Skeletal muscle satellite cell (primary cell): Measurements from ENCODE around the gene ATOH7.

Experiments
- H3K27me3 ChIP-seq: 2 replicates; pipeline ENCODE4 v1.7.0; 2013; ENCODE audit warnings: low read length; ENCODE audit not compliant: control insufficient read depth, insufficient read depth
- H3K36me3 ChIP-seq: 2 replicates; pipeline ENCODE4 v1.7.0; 2013; ENCODE audit warnings: mild to moderate bottlenecking, control low read depth, low read length; ENCODE audit not compliant: insufficient read depth
- H3K4me1 ChIP-seq: 2 replicates; pipeline ENCODE4 v1.7.0; 2013; ENCODE audit warnings: low read length; ENCODE audit not compliant: control insufficient read depth, insufficient read depth
- H3K4me2 ChIP-seq: 2 replicates; pipeline ENCODE4 v1.7.0; 2013; ENCODE audit warnings: mild to moderate bottlenecking, low read length
- H3K4me3 ChIP-seq: 2 replicates; pipeline ENCODE4 v1.7.0; 2013; ENCODE audit warnings: low read length
- H3K9ac ChIP-seq: 2 replicates; pipeline ENCODE4 v1.7.0; 2013; ENCODE audit warnings: mild to moderate bottlenecking, low read depth, low read length, moderate library complexity
- H3K9me3 ChIP-seq: replicated peaks from 2 replicates; pipeline ENCODE4 v1.7.0; 2013; ENCODE audit warnings: mild to moderate bottlenecking, control low read depth, low read length

ATOH7 gene

DNA sequence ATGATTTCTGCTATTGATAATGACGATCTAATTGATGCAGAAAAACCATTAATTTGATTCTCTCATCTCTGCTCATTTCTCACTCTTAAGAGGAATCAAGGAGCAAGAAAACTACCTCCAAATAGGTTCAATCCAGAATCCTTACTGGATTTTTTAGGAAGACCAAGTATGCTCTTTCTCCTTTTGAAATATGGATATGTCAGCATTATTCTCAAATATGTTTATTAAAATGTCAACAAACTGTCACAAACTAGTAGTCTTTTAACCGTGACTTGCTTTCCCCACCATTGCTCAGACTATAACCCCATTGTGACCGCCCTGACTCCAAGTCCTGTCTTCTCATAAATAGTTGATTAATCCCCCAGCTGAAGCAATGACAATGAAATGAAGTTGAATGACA, 1.1 kb upstream of the ATOH7 start:
- no peaks in the 10 kb centered on the region for H3K9me3 ChIP-seq
- peaks cover 3% of the 10 kb centered on the region for H3K27me3 ChIP-seq
- H3K36me3 ChIP-seq = no peaks in the 10 kb centered on the region
- no peak overlapping the region for H3K4me2 ChIP-seq
- H3K4me3 ChIP-seq = no peak overlapping the region
- H3K9ac ChIP-seq = no peak overlapping the region
- peaks cover 11% of the 10 kb centered on the region for H3K4me1 ChIP-seq

DNA sequence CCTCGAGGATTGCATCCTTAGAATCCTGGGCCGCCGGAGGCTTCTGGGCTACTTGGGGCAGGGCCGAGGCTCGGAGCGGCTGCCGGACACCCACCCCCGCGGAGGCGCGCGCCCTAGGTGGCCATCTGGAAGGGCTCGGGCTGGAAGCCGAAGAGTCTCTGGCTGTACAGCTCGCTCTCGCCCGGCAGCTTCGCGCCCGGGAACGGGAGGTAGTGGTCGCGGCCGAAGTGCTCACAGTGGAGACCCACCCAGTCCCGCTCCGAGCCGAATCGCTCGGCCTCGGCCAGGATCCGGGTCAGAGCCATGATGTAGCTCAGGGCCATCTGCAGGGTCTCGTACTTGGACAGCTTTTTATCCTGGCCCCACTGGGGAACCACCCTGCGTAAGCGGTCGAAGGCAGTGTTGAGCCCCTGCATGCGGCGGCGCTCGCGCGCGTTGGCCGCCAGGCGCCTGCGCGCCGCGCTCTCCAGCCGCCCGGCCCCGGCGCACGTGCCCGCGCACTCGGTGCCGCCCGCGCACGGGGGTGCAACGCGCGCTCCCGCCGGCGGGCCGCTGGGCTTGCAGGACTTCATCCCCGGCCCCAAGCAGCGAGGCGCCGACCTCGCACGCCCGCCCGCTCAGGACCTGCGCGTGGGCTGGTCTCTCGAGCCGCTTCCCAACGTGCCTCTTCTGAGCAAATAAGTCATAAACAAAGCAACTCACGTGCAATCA, 652 bp downstream of the ATOH7 start:
- Histone ChIP-seq H3K9ac (peak overlapping the region; percentile 79), H3K9me3 (no peaks in the 10 kb centered on the region), H3K36me3 (no peaks in the 10 kb centered on the region), H3K27me3 (no peaks in the 10 kb centered on the region), H3K4me2 (peak overlapping the region; percentile 98), H3K4me1 (peaks cover 11% of the 10 kb centered on the region), H3K4me3 (peak overlapping the region; percentile 74)

- H3K4me1 ChIP-seq = peaks cover 11% of the 10 kb centered on the region
- H3K27me3 ChIP-seq = no peaks in the 10 kb centered on the region
- no peaks in the 10 kb centered on the region for H3K9me3 ChIP-seq
- no peak overlapping the region for H3K4me2 ChIP-seq
- no peak overlapping the region for H3K4me3 ChIP-seq
- H3K36me3 ChIP-seq = no peaks in the 10 kb centered on the region
- peak overlapping the region; percentile 79 for H3K9ac ChIP-seq
Measured at GRCh38 chr10:68230268-68230667, 1.6 kb downstream of the ATOH7 start.

- no peak overlapping the region for H3K4me3 ChIP-seq
- H3K4me2 ChIP-seq = no peak overlapping the region
- no peaks in the 10 kb centered on the region for H3K4me1 ChIP-seq
- H3K27me3 ChIP-seq = no peaks in the 10 kb centered on the region
- H3K36me3 ChIP-seq = no peaks in the 10 kb centered on the region
- H3K9ac ChIP-seq = no peak overlapping the region
- no peaks in the 10 kb centered on the region for H3K9me3 ChIP-seq
Measured at GRCh38 chr10:68224810-68225209, 7.1 kb downstream of the ATOH7 start.

DNA sequence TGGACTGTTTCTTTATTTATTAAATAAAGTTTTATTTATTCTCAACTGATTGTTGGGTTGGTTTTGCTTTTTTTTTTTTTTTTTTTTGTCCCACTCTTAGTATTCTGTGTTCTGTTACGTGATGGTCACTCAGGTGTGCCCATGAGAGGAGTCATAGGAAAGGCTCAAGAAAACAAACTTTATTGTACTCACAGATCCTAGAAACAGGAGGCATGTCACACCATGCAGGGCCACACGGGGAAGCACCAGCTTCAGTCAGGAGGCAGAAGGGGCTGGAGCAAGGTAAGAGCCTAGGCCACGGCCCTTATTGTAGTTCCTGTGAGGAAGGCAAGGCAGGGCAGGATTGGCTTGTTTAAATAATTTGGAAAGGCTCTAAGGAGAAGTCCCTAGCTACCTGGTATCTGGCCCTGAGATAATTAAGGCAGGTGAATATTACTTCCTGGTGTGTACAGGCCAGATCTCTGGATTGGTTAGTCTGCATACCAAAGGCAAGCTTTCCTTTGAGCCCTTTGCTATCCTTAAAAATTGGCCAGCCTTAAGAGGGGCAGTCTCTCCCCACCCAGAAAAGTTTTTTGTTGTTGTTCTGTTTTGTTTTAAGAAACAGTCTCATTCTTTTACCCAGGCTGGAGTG, 8.3 kb downstream of the ATOH7 start:
- Histone ChIP-seq H3K4me1 (no peaks in the 10 kb centered on the region), H3K4me2 (no peak overlapping the region), H3K9ac (no peak overlapping the region), H3K4me3 (no peak overlapping the region), H3K9me3 (no peaks in the 10 kb centered on the region), H3K36me3 (peaks cover 5% of the 10 kb centered on the region), H3K27me3 (no peaks in the 10 kb centered on the region)

DNA sequence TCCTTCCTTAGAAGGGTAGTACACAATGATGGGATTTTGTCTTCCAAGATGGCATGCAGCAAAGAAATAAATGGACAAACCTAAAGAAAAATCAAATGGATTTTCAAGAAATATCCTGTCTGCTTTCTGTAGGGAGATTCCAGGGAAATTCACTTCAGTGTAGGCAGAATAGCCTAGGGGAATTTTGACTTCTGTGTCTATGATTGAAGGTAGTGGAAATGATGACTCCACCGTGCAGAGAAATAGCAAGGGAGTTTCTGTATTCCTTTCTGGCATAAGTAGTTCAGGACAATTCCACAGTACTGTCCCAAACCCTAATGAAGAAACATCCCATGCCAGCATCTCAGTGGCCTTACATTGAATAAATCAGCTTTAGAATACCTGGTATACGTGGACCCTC, 9.5 kb downstream of the ATOH7 start:
- no peak overlapping the region for H3K4me3 ChIP-seq
- no peaks in the 10 kb centered on the region for H3K4me1 ChIP-seq
- H3K27me3 ChIP-seq = no peaks in the 10 kb centered on the region
- no peak overlapping the region for H3K9ac ChIP-seq
- no peaks in the 10 kb centered on the region for H3K9me3 ChIP-seq
- peaks cover 18% of the 10 kb centered on the region for H3K36me3 ChIP-seq
- no peak overlapping the region for H3K4me2 ChIP-seq

GRCh38 chr10:68221196-68221595, 10.7 kb downstream of the ATOH7 start:
- Histone ChIP-seq H3K4me3 (no peak overlapping the region), H3K9ac (no peak overlapping the region), H3K27me3 (no peaks in the 10 kb centered on the region), H3K4me2 (no peak overlapping the region), H3K36me3 (peaks cover 27% of the 10 kb centered on the region), H3K9me3 (no peaks in the 10 kb centered on the region), H3K4me1 (no peaks in the 10 kb centered on the region)

GRCh38 chr10:68218786-68219185, 13.1 kb downstream of the ATOH7 start:
- no peak overlapping the region for H3K9ac ChIP-seq
- no peaks in the 10 kb centered on the region for H3K4me1 ChIP-seq
- peaks cover 47% of the 10 kb centered on the region for H3K36me3 ChIP-seq
- H3K27me3 ChIP-seq = no peaks in the 10 kb centered on the region
- no peak overlapping the region for H3K4me2 ChIP-seq
- H3K4me3 ChIP-seq = no peak overlapping the region
- no peaks in the 10 kb centered on the region for H3K9me3 ChIP-seq

GRCh38 chr10:68212721-68213352, 19.1 kb downstream of the ATOH7 start:
- Histone ChIP-seq H3K4me2 (no peak overlapping the region), H3K9me3 (no peaks in the 10 kb centered on the region), H3K36me3 (peaks cover 84% of the 10 kb centered on the region), H3K27me3 (no peaks in the 10 kb centered on the region), H3K4me1 (no peaks in the 10 kb centered on the region), H3K4me3 (no peak overlapping the region), H3K9ac (no peak overlapping the region)

- no peaks in the 10 kb centered on the region for H3K9me3 ChIP-seq
- H3K4me1 ChIP-seq = no peaks in the 10 kb centered on the region
- no peak overlapping the region for H3K4me2 ChIP-seq
- no peak overlapping the region for H3K9ac ChIP-seq
- no peak overlapping the region for H3K4me3 ChIP-seq
- H3K36me3 ChIP-seq = peaks cover 85% of the 10 kb centered on the region
- H3K27me3 ChIP-seq = no peaks in the 10 kb centered on the region
Measured at GRCh38 chr10:68211669-68212068, 20.2 kb downstream of the ATOH7 start.

DNA sequence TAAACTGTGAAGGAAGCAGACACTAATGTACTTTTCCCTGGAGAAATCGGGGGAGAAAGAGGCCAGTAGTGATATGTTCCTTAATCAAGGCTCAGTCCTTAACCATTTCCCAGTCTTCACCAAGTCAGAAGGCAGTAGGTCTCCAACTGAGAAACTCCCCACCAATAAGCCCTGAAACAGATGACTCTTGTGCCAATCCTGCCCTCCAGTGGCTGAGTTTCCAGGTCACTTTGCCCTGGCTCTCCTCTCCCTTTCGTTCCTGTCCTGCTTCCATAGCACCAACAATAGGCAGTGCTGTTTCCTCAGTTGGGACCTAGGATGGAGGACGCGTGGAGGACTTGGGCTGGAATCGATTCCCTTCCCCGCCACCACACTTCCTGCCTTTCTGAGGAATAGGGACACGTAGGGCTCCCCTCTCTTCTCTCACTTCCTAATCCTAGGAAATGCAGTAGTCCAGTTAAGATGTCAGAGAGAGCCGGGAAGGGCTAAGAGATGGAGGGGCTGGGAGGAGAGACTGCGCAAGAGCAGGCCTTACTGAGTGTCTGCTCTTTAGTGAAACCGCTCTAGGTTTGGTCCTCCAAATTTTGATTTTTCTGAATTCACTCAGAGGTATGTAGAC, 23.4 kb downstream of the ATOH7 start:
- no peaks in the 10 kb centered on the region for H3K9me3 ChIP-seq
- no peaks in the 10 kb centered on the region for H3K27me3 ChIP-seq
- no peaks in the 10 kb centered on the region for H3K4me1 ChIP-seq
- H3K4me3 ChIP-seq = no peak overlapping the region
- H3K9ac ChIP-seq = no peak overlapping the region
- peaks cover 87% of the 10 kb centered on the region for H3K36me3 ChIP-seq
- H3K4me2 ChIP-seq = no peak overlapping the region
